HG03457 (cell line): ENCODE data around the gene ZNF556.
A peak's percentile ranks its signal among the peaks of the same experiment; 100 is the strongest.
"Not testable (repeated sequence)": the region's sequence is repeated elsewhere in the genome, so short reads cannot be mapped to it uniquely, and the experiment has no call there.

Experiments used
- ATAC-seq: cut with Tn5 transposase; IDR thresholded peaks from one replicate; pipeline ENCODE4 v1.9.1; 2021; ENCODE audit warnings: moderate number of reproducible peaks; ENCODE audit not compliant: unreplicated experiment

Gene ZNF556

DNA sequence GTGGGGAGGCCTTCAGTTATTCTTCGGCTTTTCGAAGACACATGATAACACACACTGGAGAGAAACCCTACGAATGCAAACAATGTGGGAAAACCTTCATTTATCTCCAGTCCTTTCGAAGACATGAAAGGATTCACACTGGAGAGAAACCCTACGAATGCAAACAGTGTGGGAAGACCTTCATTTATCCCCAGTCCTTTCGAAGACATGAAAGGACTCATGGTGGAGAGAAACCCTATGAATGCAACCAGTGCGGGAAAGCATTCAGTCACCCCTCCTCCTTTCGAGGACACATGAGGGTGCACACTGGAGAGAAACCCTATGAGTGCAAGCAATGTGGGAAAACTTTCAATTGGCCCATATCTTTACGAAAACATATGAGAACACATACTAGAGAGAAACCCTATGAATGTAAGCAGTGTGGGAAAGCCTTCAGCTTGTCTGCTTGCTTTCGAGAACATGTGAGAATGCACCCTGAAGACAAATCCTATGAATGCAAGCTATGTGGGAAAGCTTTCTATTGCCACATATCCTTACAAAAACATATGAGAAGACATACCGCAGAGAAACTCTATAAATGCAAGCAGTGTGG is 14.0 kb upstream of the ZNF556 start:
- no peak for ATAC-seq

DNA sequence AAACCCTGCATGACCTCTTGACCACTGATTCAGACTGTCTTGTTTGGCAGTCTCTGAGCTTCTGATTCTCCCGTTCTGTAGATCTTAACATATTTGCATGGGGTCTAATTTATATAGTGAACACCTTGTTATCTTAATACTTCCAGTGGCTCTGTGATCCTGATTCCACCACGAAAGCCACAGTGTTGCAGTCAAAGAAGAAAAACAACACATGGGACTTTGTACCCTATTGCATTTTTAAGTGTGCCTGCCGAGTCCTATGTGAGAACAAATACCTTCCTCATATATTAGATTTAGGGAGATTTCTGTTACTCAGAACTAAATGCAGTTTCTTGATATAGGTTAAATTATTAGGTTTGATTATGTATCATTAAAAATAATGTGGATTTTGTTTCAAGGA is 12.3 kb upstream of the ZNF556 start:
- ATAC-seq, result no peak

DNA sequence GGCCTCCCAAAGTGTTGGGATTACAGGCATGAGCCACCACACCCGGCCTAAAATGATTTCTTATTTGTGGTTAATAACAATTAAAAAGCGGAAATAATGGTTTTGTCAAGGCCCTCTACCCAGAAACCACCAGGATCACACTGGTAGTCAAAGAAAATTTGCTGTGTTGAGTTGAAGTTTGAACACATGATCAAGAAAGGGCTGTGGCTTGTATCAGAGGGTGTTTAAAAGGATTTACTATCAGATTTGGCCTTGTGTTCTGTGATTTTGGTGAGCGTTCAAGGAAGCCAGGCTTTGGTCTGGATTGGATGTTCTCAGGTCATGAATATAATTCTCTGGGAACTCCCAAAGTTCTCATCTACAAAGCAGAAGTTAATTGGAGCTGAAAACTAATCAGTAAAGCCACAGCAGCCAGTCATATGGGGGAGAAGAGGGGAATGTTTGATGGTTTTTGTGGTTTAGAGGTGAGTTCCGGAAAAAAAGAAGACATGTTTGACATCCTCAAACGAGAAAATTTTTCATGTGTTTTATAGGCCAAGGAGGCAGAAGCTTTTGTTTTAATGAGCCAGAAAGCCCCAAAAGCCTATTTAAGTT is 10.6 kb upstream of the ZNF556 start:
- ATAC-seq, result no peak

DNA sequence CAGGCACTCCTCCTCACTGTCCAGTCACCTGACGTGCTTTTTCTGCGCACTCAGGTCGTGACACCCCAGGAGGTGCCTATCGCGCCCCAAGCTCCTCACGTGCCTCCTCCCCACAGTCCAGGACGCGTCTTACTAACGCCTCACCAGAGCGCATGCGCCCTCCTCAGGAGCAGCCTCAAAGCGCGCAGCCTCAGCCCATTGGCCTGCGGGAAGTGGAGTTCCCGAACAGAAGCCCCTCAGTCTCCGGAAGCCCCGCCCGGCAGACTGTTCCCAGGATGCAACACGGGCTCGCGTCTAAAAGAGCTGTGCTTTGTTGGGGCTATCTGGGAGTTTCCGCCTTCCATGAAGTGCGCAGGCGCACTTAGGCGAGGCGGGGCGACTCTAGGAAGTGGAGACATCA is 8.3 kb upstream of the ZNF556 start:
- ATAC-seq, result no peak

DNA sequence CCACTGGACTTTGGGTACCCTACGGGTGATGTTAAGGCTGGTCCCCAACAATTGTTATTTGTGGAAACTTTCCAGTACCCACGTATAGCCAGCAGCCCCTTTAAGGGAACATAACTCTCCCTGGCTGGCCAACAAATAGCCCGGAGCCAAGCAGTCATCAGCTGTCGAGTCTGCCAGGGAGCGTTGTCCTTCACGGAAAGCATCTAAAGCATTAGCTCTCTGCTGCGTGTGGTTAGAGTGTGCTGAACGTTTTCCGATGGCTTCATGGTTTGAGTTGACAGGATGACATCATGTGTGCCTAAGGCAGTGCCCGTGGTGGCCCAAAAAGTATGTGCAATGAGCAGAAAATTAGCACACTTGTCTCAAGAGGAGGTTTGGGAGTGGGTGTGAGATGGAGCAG is 3.3 kb upstream of the ZNF556 start:
- ATAC-seq, result no peak

DNA sequence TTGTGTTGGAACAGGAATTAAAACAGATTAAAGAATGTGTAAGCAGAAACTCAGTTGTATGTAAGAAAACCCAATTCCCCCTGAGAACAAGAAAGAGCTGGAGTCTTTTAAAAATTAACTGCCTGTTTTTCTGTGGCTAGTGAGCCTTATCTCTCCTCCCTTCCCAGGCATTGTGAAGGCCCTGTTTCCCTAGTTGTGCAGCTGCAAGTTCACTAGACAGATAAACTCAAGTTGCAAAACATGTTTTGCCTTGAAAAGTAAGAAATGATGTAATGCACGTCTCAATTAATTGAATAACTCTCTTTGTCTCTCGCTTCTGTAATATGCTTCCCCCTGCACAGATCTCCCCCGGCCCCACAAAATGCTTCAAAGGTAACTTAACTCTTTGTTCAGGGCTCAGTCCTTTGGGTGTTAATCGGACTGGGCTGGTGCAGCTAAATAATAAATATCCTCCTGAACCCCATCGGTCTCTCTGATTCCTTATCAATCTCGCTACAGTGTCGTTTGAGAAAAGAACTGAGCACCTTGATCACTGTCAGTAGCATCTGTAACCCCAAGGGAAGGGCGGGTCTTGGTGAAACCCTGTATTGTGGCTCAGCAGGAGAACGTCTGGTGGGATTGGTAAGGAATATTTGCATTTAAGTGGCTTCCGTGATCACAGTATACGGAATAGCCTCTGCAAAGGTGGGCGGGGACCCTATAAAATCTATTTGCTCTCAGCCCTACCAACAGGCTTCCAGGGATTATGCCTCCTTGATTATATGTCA is 1.6 kb upstream of the ZNF556 start:
- ATAC-seq, result no peak

DNA sequence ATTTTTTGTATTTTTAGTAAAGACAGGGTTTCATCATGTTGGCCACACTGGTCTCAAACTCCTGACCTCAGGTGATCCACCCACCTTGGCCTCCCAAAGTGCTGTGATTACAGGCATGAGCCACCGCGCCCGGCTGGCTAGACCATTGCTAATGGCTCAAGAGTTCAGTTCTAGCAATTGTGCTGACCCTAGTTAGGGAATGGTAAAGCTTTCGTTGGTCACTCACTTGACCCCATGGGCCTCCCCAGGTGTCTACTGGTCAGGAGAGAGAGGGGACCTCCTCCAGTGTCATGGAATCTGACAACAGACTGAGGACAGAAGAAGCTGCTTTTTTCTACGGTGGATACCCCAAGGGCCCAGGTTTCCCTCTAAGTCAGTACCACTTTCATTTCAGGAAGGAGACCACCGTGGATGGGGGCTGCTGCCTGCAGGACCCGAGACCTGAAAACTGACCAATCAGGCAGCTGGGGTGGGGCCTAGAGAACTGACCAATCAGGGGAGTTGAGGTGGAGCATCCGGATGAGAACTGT is 575 bp upstream of the ZNF556 start:
- ATAC-seq, result no peak

DNA sequence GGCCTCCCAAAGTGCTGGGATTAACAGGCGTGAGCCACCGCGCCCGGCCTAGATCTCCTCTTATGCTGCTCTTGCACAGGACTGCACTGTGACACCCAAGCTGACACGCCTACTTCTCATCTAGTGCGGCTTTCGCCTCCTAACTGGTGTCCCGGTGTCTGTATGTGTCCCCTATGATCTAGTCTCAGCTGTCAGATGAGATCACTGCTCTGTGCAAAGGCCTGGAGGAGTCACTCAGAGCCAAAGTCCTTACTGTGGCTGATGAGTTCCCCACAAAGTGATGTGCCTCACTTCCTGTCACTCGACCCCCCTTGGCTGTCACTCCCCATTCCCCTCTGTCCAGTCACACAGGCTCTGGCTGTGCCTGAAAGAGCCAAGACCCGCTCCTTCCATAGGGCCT is 2.5 kb downstream of the ZNF556 start:
- ATAC-seq, result no peak

DNA sequence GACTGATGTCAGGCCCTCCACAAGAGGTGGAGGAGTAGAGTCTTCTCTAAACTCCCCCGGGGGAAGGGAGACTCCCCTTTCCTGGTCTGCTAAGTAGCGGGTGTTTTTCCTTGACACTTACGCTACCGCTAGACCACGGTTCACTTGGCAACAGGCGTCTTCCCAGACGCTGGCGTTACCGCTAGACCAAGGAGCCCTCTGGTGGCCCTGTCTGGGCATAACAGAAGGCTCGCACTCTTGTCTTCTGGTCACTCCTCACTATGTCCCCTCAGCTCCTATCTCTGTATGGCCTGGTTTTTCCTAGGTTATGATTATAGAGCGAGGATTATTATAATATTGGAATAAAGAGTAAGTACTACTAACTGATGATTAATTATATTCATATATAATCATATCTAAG is 5.0 kb downstream of the ZNF556 start:
- not testable (repeated sequence) for ATAC-seq

DNA sequence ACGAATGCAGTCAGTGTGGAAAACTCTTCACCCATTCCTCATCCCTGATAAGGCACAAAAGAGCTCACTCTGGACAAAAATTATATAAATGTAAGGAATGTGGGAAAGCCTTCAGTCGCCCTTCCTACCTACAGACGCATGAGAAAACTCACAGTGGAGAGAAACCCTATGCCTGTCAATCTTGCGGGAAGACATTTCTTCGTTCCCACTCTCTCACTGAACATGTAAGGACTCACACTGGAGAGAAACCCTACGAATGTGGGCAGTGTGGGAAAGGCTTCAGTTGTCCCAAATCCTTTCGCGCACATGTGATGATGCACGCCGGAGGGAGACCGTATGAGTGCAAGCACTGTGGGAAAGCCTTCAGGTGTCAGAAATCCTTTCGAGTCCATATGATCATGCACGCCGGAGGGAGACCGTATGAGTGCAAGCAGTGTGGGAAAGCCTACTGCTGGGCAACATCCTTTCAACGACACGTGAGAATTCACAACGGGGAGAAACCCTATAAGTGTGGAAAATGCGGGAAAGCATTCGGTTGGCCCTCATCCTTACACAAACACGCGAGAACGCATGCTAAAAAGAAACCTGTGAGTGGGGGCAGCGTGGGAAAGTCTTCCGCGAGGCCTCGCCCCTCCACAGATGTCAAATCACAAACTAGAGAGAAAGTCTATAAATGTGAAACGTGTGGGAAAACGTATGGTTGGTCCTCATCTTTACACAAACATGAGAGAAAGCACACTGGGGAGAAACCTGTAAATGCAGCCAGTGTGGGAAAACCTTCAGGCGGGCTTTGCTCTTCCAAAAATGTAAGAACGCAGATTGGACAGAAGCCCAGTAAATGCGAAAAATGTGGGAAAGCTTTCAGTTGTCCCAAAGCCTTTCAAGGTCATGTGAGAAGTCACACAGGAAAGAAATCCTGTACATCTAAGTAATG is 10.5 kb downstream of the ZNF556 start:
- no peak for ATAC-seq

DNA sequence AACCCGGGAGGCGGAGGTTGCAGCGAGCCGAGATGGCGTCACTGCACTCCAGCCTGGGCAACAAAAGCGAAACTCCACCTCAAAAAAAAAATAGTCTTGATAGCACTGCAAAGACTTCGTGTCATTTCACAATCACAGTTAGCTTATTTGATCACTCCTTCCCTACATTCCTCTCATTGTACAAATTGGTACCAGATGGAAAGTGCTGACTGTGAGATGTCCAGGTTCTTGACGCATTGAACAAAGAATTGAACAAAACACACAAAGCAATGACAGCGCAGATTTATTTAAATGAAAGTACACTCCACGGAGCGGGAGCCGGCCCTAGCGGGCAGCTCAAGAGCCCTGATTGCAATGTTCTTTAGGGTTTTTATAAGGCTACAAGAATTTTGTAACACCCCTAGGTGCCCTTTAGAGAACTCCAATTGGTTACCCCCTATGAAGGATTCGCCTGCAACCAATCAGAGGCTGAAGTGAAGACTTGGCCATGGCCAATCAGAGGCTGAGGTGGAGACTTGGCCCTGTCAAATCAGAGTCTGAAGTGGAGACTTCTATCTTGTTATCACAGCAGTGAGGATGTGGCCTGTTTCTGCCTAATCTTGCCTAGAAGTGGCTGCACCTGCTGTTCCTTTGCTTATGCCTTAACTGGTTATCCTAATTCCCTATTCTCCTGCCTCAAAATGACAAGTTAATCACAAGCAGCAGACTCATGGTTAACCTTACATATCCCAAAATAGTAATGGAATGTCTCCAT is 16.7 kb downstream of the ZNF556 start:
- ATAC-seq, result no peak

DNA sequence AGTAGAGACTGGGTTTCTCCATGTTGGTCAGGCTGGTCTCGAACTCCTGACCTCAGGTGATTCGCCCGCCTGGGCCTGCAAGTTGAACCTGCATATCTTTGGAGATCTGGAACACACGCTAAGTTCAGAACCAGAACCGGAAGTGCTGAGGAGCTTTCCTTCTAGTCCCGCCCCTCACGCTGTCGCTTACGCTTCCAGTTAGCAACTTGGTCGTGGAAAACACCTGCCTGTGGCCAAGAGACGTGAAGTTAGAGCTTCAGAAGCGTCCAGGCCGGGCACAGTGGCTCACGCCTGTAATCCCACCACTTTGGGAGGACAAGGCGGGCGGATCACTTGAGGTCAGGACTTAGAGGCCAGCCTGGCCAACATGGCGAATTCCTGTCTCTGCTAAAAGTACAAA is 18.6 kb downstream of the ZNF556 start:
- ATAC-seq, result no peak

DNA sequence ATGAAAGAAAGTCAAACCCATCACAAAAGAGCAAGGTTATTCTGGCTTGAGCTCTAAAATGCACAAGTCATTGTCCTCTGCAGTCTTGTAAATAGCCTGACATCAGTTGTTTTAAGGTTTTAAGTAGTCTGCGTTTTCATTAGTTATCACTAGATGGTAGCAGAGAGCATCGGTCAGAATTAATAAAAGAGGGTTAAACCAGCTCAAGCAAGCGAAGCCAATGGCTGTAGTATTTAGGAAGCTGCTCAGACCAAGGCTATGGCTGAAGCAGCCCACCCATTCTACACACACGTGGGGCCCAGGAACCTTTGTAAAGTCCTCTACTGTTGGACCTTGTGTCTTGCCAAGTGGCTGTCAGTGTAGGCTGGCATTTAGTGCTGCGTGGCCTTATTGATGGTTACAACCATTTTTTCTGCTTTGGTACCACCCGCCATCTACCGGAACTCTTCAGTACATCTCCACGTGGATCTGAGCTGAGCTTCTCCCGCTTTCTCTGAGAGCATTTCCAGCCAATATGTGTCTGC is 20.3 kb downstream of the ZNF556 start:
- ATAC-seq, result no peak

DNA sequence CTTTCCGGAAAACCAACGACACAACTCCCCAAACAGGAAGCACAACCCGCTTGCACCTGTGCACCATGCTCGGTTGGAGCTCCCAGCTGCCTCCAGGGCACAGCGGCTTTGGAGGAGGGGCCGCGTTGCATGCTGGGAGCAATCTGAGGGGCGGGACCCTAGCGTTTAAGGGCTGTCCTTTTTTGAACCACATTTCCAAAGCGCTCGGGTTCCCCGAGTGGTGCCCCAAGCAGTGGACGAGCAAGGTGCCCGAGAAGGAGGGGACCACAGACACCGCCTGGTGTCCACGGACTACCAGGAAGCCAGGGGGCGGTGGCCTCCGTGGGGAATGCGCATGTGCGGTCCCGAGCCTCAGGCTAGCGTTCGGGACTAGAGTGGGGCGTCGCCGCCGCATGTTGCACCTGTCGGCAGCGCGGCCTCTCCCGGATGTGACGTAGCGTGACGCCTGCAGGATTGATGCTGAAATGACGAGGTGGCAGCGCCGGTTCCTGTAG is 21.6 kb downstream of the ZNF556 start:
- ATAC-seq, result no peak

DNA sequence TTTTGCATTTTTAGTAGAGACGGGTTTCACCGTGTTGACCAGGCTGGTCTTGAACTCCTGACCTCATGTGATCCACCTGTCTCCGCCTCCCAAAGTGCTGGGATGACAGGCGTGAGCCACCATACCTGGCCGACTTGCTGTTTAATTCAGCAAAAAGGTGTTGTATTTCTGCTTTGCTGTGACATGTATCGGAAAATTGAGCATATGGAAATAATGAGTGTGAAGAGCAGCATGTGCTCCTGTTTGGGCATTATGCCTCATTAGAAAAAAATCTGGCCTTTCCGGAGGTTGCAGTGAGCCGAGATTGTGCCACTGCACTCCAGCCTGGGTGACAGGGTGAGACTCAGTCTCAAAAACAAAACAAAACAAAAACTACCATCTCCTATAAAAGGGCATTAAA is 23.4 kb downstream of the ZNF556 start:
- ATAC-seq, result not testable (repeated sequence)

DNA sequence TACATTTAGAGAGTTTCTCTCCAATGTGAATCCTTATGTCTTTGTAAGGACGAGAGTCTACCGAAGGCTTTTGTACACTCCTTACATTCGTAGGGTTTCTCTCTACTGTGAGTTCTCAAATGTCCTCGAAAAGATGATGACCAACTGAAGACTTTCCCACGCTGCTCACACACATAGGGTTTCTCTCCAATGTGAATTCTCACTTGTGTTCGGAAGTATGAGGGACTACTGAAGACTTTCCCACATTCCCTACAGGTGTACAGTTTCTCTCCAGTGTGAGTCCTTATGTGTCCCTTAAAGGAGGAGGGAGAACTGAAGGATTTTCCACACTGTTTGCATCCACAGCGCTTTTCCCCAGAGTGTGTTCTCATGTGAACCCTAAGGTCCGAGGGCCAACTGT is 29.6 kb downstream of the ZNF556 start:
- ATAC-seq, result no peak

DNA sequence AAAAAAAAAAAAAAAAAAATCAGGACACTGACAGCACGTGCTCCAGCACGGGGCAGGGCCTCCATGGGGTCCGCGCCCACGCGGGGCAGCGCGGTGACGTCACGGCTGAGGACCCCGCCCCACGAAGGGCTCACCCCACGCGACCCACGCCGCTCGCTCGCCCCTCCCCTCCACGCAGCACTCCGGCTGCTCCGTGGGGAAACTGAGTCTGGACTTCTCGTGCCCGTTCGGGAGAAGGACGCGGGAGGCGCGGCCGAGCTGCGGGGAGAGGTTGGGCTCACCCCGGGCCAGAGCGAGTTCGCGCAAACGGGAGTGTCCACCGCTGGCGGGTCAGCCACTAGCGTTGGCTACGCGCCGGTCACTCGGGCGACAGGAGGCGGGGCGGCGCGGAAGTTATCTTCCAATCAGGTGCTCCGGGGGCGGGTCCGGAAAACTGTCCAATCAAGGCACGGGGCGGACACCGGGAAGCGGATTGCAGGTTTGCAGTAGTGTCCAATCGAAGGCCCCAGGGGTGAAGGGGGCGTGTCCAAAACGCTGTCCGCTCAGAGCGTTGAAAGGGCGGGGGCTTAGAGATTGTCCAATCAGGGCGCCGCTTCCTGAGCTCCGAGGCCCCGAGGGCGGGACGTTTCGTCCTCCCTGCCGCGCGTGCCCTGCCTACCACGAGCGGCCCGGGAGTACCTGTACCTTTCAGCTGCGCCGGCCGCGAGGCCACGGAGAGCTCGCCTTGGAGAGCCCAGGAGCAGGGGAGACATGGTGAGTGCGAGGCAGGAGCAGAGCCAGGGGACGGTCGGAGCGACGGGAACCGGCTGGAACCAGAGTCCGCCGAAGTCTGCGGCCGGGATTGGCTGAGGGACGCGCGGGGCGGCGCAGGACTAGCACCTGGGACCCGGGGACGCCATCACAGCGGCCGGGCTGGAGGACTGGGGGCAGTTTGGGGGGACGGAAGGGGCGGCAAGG is 33.4 kb downstream of the ZNF556 start, which contains the start of gene ZNF57:
Gene ZNF57, plus strand, starts transcription at position 633 of the 957 bp plus-strand sequence. Its CDS starts 118 bp downstream, at position 751.
- peak; percentile 62 for ATAC-seq

DNA sequence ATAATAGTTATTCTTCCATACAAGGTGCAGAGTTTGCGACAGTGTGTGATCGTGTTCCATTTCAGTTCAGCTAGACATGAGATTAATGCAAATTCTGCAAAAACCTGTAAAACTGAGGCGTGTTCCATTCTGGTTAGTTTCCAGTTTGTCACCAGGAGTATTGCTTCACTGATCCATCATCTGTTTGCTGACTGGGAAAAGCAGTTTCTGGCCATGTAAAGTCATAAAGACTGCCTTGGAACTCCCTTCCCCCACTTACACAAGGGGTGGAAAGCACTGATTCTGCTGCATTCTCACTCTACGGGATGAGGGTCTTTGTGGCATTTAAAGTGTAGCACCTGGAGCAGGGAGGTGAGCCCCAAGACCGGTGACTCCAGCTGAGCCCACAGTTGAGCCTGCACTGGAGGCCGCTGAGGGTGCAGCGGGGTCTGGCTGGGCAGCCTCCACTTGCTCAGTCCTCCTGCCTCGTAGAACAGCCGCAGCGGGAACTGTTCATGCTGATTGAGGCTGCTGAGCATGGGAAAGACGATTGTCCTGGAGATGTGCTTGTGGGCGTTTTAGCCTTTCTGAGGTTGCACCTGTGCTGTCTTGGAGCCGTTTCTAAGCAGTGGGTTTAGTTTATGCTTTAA is 35.6 kb downstream of the ZNF556 start:
- ATAC-seq, result no peak
